GDM1 (cell line): ENCODE measurements around the gene NR2C2.

Source experiments
- DNase-seq: peaks from one replicate; lab custom pipeline; 2025; lab: John Stamatoyannopoulos, UW

Gene NR2C2

DNA sequence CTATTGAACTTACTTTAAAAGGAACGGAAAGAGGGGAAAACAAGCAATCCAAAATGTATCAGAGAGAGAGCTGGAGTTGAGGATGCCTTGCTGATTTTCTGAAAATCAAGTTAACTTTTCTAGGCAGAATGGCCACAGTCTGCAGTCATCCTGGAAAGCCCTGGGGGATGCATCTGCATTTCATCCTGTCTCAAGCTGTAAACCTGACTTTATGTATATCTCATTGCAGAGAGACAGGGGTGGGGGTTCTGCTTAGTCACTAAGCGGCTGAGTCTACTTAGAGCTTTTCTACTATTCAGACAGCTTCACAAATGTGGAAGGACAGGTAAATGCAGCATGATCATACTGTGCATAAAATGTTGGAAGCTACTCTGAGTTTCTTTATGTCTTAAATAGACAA is 76.3 kb downstream of the NR2C2 start:
- no peak for DNase-seq

DNA sequence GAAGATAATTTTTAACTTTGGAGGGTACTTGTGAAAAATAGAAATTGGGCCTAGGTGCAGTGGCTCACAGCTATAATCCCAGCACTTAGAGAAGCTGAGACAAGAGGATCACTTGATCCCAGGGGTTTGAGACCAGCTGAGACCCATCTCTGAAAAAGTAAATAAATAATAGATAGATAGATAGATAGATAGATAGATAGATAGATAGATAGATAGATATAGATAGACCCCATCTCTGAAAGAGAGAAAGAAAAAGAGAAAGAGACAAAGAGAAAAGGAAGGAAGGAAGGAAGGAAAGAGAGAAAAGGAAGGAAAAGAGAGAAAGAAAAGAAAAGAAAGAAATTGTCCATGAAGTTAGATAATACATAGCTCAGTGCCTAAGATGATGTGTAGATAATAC is 82.2 kb downstream of the NR2C2 start:
- no peak for DNase-seq

DNA sequence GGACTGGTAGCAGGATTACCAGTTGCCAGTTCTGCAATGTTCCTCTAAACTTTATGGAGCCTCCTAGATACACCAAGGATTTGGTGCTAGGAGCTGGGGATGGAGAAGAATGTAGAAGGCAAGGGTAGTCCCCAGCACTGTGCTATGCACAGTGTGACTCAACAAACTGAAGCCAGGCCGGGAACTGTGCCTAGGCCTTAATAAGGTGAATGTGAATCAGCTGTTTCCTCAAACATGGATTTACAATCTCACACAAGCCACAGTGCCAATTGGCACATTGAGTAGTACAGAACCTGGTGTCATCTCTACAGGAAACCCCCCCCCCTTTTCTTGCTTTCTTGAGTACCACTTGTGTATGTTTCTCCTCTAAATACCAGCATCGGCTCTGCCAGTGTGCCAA is 85.3 kb downstream of the NR2C2 start:
- no peak for DNase-seq

DNA sequence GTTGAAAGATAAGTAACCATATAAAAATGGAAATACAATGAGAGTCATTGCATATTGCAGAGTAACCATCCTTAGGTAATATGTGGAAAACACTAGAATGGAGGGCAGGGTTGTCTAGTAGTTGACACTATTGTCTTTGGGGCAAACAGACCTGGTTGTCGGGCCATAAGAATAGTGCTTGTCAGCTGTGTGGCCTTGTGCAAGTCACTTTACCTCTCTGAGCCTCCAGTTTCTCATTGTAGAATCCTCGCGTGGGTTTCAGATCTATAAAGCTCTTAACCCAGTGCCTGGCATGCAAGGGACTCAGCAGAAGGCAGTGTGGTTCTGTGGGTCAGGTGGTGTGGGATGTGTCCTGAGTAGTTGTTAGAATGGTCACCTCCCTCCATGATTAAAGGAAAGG is 85.7 kb downstream of the NR2C2 start:
- no peak for DNase-seq

GRCh38 chr3:15038306-15038705 is 90.9 kb downstream of the NR2C2 start:
- no peak for DNase-seq

- DNase-seq = no peak
Observed at GRCh38 chr3:15040844-15041243, 93.5 kb downstream of the NR2C2 start.

- no peak for DNase-seq
Observed at GRCh38 chr3:15041950-15042349, 94.6 kb downstream of the NR2C2 start.

GRCh38 chr3:15042936-15043335 is 95.6 kb downstream of the NR2C2 start:
- DNase-seq = no peak

GRCh38 chr3:15043408-15044171 is 96.2 kb downstream of the NR2C2 start:
- no peak for DNase-seq

- DNase-seq = no peak
Observed at GRCh38 chr3:15044326-15044725, 96.9 kb downstream of the NR2C2 start.

GRCh38 chr3:15045667-15046066 is 98.3 kb downstream of the NR2C2 start:
- DNase-seq = no peak

DNA sequence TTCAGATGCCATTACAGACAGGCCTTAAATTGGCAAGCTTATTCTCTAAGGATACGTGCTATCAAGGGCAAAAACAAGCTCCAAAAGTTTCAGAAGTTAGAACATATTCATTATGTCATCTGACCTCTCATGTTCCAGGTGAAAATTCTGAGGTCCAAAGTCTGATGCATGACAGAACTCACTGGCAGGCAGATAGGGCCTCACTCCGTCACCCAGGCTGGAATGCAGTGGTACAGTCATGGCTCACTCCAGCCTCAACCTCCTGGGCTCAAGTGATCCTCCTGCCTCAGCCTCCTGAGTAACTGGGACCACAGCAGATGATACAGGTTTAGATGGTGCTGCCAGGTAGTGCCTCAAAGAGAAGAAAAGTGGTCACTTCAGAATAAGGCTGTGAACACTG is 102.2 kb downstream of the NR2C2 start:
- no peak for DNase-seq

DNA sequence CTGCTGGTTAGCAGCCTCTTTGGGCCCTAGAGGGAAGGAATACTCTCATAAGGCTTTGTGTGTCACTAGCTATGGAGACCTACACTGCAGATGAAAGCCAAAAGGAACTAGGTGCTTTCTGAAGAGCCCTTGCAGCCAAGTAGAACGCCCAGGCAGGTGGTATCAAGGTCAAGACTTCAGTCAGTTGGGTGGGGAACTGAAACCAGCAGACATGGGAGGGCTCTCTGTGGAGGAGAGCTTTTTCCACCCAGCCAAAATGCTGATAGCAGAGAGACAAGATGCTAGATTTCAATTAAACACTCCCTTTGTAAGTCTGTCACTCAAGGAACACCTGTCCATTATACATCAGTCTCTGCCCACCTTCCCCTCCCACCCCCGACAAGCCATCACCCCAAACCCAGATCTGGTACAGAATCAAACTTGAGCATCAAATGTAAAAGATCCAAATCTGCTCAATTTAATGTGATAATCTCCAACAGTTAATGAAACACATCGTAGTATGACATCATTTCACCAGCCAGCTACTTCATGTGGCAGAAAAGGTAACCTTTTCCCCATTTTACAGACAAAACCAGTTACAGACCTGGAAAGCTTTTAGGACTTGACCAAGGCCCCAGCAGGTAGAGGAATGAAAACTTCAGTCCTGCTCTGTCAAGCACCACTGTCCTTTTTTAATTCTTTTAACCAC is 103.2 kb downstream of the NR2C2 start:
- DNase-seq = no peak

DNA sequence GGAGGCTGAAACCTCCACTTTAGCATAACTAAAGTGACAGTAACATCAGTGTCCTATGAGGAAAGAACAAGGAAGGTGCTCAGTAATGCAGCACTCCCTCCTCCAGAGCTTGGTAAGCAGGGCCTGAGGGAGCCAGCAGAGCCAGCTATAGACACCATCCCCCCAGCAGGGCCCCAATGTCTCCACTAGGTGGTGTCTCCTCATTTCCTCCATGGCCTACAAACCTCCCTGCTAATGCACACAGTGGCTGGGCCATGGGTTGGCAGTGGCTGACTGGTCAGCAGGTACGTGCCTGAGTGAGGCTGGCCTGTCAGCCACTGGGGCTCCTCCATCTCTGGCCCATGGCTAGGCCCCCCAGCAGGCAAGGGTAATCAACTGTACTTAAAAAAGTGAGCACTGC is 104.1 kb downstream of the NR2C2 start:
- DNase-seq = peak; percentile 12

GRCh38 chr3:15052335-15053242 is 105.2 kb downstream of the NR2C2 start:
- DNase-seq = no peak

- DNase-seq = no peak
Observed at GRCh38 chr3:15053541-15053940, 106.2 kb downstream of the NR2C2 start.

GRCh38 chr3:15055019-15055557 is 107.7 kb downstream of the NR2C2 start:
- no peak for DNase-seq

GRCh38 chr3:15056676-15057404 is 109.5 kb downstream of the NR2C2 start:
- DNase-seq = no peak

DNA sequence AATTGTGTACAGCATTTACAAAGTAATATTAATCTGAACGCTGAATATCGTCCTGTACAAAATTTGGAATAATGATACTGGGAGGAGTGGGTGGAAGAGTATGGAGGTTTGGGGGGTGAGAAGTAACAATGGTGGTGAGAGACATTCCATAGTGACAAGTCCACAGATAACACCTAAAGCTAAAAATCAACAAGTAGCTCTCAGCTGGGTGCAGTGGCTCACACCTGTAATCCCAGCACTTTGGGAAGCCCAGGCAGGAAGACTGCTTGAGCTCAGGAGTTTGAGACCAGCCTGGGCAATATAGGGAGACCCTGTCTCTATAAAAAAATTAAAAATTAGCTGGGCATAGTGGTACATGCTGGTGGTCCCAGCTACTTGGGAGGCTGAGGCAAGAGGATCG is 112.6 kb downstream of the NR2C2 start:
- no peak for DNase-seq

DNA sequence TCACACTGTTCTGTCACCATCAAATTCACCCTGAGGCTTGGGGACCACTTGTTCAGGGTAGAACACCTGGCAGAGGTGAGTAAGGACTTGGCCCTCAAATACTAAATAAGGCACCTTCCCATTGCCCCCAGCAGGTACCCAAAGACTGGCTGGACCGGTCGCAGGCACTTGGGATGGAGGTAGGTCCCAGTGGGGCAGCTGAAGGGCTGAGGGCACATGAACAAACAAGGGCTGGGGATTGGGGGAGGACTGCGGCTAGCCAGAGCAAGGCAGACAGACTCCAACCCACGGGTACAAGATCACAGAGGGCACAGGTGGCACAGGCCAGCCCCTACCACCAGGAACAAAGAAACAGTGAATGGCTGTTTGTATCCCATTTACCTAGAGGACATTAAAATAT is 115.9 kb downstream of the NR2C2 start:
- no peak for DNase-seq

GRCh38 chr3:15063656-15064286 is 116.4 kb downstream of the NR2C2 start:
- DNase-seq = no peak
